HG03342 (cell line): Measurements from ENCODE around the gene CDKL1.
A peak's percentile ranks its signal among the peaks of the same experiment; 100 is the strongest.
"Not testable (repeated sequence)": the region's sequence is repeated elsewhere in the genome, so short reads cannot be mapped to it uniquely, and the experiment has no call there.

Source experiments
- ATAC-seq: cut with Tn5 transposase; IDR thresholded peaks from one replicate; pipeline ENCODE4 v1.9.1; 2021; ENCODE audit warnings: mild to moderate bottlenecking, moderate library complexity; ENCODE audit not compliant: unreplicated experiment

CDKL1 gene

DNA sequence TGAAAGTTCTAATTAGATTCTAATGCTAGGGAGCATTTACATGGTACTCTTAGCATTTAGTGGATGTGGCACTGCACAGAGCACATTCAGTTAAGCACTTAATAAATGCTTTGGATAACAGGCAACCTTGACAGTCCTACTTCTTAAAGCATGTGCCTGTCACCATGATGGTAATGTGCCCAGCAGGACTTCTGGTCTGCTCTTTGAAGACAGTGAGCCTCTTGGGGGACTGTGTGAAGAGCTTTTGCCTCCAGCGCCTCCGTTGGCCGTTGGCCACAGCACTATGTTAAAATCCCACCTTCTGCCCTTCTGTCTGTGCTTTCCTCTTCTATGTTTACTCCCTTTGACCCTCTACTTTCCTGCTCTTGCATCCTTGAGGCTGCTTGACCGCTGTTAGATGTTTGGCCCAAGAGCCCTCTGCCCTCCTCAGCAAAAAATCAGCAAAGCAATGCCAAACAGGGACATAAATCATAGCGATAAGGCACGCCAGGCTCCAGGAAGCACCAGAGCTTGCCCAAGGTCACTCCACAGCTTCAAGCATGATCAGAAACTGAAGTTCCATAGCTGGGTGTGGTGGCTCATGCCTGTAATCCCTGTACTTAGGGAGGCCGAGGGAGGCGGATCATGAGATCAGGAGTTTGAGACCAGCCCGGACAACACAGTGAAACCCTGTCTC lies 8.3 kb downstream of the CDKL1 start:
- no peak for ATAC-seq

- no peak for ATAC-seq
These were observed 9.1 kb downstream of the CDKL1 start for GRCh38 chr14:50387548-50387947.

- ATAC-seq: no peak
These were observed 13.0 kb downstream of the CDKL1 start for GRCh38 chr14:50383618-50384225.

GRCh38 chr14:50381823-50382287 lies 14.8 kb downstream of the CDKL1 start:
- no peak for ATAC-seq

- ATAC-seq: no peak
These were observed 15.7 kb downstream of the CDKL1 start for GRCh38 chr14:50381008-50381407.

GRCh38 chr14:50380455-50380854 lies 16.2 kb downstream of the CDKL1 start:
- ATAC-seq: no peak

DNA sequence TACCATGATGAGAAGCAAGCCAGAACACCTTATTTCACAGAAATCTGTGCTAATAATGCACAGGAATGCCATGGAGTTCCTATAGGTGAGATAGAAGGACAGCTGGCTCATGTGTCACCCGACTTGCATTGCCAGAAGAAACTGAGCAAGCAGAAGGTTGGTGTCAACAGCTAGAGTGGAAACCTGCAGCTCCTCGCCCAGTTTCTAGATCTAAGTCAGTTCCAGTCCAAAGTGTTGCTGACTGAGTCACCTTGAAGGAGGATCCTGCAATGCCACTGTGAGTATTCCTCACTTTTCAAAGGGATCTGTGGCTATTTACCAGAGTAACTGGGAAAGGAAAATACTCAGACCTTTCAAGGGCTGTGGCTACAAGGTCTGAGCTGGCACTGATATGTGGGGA lies 17.1 kb downstream of the CDKL1 start:
- no peak for ATAC-seq

DNA sequence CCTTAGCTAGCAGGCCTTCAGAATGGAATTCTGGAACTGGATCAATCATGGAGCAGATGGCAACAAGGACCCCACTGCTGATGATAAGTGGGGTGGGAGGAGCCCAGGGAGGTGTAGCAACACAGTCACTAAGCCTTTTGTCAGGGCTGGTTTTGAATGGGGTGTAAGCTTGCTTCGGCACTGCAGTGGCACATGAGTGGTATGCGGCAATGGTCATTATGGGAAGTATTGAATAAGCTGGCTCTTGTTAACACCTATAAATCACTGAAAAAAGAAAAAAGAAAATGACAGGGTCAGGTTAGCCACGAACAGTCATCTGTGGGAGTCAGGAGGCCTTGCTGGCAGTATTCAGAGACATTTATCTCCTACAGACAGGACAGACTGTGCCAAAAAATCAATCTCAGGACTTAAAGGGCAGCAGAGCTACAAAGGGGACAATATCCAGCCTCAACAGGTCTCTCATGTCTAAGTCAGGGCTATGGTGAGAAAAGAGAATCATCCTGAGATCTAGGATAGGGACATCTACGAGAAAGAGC lies 19.1 kb downstream of the CDKL1 start:
- no peak for ATAC-seq

GRCh38 chr14:50375760-50376159 lies 20.9 kb downstream of the CDKL1 start:
- ATAC-seq: no peak

- ATAC-seq: no peak
These were observed 22.7 kb downstream of the CDKL1 start for GRCh38 chr14:50373959-50374358.

- ATAC-seq: no peak
These were observed 25.1 kb downstream of the CDKL1 start for GRCh38 chr14:50371546-50371945.

DNA sequence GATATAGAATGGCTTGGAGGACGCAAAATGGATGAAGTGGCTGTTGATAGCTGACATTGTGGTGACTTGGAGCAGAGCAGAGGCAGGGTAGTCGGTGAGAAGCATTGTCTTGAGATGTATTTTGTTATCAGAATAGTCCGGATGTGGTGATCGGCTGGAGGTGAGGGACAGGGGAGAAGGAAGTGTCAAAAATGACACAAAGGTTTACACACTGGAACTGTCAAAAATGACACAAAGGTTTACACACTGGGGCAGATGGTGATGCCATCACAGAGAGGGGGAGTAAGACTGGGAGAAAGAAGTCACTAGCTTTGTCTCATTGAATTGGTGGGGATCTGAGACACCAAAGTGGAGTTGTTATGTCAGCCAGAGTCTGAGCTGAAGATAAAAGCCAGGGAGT lies 30.1 kb downstream of the CDKL1 start:
- no peak for ATAC-seq

DNA sequence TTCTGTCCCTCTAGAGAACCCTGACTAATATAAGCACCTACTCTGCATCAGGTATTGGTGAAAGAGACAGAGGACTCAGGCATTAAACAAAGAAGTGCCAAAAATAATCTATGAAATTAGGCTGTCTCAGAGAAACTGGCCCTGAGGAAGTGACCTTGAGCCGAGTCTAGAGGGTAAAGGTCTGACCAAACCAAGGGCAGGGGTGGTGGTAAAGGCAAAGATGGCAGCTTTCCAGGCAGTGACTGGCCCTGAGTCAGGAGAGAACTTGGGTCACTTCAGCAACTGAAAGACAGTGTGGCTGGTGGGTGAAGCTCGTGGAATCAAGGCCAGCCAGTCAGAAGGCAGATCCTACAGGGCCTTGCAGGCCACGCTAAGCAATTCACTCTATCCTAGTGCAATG lies 30.6 kb downstream of the CDKL1 start:
- ATAC-seq: no peak

DNA sequence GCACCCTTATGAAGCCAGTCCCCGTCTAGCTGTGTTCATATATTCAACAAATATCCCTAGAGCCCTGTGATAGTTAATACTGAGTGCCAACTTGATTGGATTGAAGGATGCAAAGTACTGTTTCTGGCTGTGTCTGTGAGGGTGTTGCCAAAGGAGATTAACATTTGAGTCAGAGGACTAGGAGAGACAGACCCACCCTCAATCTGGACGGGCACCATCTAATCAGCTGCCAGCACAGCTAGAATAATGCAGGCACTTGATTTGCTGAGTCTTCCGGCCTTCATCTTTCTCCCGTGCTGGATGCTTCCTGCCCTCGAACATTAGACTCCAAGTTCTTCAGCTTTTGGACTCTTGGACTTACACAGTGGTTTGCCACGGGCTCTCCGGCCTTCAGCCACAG lies 31.1 kb downstream of the CDKL1 start:
- ATAC-seq: not testable (repeated sequence)

DNA sequence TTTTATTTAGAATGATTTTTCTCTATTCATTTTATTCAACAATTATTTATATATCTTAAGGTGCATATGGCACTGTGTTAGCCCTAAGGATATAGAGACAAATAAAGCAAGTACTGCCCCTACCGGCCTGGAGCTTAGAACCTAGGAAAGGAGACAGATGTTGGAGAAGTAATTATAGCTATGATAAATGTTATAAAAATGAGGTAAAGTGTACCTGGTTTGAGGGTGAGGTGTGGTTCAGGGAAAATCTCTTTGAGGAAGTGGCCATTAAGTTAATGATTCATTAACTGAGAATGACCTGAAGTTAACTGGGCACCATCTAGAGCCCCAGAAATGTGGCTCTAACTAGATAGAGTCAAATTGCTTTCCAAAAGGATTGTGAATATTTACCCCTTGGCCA lies 31.9 kb downstream of the CDKL1 start:
- ATAC-seq: no peak

- peak; percentile 99 for ATAC-seq
These were observed 33.0 kb downstream of the CDKL1 start for GRCh38 chr14:50363714-50364111.

- peak; percentile 21 for ATAC-seq
These were observed 33.6 kb downstream of the CDKL1 start for GRCh38 chr14:50362764-50363713.

- not testable (repeated sequence) for ATAC-seq
These were observed 34.9 kb downstream of the CDKL1 start for GRCh38 chr14:50361473-50362403.

- no peak for ATAC-seq
These were observed 35.8 kb downstream of the CDKL1 start for GRCh38 chr14:50360851-50361250.

DNA sequence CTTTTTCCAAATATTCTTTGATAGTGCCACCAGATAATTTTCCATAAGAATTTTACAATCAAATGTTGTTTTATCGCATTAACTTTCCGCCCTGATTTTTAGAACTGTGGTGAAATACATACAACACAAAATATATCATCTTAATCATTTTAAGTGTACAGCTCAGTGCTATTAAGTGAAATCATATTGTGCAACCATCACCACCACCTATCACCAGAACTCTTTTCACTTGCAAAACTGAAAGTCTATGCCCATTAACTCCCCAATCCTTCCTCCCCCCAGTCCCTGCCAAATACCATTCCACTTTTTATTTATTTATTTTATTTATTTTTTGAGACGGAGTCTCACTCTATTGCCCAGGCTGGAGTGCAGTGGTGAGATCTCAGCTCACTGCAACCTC lies 36.6 kb downstream of the CDKL1 start:
- no peak for ATAC-seq
